ENCODE results near the gene LNX1.
A peak's percentile ranks its signal among the peaks of the same experiment; 100 is the strongest.

LNX1 gene

DNA sequence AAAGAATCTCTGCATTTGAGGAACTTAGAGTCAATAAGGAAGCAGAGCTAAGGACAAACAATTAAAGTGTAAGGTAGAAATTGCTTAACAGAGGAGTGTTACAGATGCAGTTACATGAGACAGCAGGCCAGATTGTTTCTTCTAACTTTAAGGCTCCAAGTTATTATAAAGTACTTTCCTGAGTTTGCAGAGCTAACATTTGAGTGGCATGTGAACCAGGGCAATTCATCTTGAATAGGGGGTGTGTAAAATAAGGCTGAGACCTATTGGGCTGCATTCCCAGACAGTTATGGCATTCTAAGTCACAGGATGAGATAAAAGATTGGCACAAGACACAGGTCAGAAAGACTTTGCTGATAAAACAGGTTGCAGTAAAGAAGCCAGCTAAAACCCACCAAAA lies 7.6 kb upstream of the LNX1 start:
- no peak for DNase-seq

GRCh38 chr4:53598483-53598882 lies 7.2 kb upstream of the LNX1 start:
- DNase-seq, result no peak

DNA sequence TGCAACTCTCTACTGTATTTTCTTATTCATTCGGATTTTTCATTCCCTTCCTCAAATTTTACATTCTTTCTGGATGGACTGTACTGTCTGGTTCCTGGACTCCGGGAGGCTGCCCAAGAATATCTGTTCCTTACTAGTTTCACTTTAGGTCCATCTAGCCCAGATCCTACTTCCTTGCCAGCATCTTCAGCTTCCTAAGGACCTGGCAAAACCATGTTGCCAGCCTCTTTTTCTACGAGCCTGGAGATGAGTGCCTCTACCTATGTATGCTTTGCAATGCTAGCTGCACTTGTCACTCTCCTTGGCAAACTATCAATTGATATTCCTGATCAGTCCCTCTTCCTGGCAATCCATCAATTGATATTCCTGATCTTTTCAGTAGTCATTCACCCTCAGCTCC lies 5.6 kb upstream of the LNX1 start:
- no peak for DNase-seq

- no peak for DNase-seq
These were observed 4.5 kb upstream of the LNX1 start for GRCh38 chr4:53595834-53596233.

GRCh38 chr4:53595204-53595603 lies 3.9 kb upstream of the LNX1 start:
- DNase-seq, result no peak

- no peak for DNase-seq
These were observed 2.5 kb upstream of the LNX1 start for GRCh38 chr4:53593765-53594164.

GRCh38 chr4:53592686-53593501 lies 1.6 kb upstream of the LNX1 start:
- peak; percentile 73 for DNase-seq

DNA sequence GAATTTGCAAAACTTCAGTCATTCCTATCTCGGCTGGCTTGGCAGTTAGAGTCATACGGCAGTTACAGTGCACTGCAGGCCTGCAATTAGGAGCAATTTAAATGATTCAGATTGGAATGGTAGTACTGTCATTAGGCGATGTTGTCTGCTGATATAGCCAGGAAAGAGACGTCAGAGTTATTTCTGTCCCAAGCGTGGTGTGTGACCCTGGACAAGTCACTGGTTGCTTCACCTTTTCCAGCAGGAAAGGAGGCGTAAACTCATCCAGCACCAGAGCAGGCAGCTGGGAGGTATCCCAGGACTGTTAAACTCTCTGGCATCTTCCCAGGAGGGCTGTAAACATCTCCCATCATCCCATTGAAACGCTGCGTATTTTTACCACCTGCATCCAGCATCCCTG lies 836 bp upstream of the LNX1 start:
- no peak for DNase-seq

GRCh38 chr4:53590187-53590586 lies 1.1 kb downstream of the LNX1 start:
- no peak for DNase-seq

DNA sequence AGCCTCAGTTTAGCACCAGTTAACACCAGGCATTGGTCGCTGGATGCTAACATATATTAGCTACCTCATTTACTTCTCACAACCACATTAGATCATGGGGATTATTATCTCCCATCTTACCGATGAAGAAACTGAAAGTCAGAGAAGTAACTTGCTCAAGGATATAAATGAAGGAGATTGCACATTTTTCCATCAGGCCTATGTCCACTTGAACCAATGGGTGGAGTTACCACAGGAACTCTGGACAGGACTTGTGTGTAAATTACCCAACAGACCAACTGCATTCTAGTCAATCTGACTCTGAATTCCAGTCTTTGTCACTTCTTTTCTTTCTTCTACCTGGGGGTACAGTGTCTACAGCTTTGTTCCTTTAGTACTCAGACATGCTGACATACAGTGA lies 1.8 kb downstream of the LNX1 start:
- no peak for DNase-seq

DNA sequence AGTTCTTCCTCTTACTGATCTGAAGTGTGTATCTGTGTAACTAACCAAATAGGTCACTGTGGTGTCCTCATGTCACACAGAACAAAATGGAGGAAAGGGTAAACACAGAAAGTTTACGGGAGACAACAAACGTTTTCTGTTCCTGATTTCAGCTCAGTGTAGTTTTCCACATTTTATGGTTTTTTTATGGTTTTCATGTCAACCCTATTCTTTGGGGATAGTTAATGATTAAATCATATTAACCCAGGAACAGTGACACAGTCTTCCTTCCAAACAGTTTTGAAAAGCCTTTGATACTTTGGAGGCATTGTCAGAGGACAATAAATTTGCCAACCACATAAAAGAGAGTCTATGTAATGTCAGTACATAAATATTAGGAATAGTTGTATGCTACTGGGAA lies 4.2 kb downstream of the LNX1 start:
- no peak for DNase-seq

DNA sequence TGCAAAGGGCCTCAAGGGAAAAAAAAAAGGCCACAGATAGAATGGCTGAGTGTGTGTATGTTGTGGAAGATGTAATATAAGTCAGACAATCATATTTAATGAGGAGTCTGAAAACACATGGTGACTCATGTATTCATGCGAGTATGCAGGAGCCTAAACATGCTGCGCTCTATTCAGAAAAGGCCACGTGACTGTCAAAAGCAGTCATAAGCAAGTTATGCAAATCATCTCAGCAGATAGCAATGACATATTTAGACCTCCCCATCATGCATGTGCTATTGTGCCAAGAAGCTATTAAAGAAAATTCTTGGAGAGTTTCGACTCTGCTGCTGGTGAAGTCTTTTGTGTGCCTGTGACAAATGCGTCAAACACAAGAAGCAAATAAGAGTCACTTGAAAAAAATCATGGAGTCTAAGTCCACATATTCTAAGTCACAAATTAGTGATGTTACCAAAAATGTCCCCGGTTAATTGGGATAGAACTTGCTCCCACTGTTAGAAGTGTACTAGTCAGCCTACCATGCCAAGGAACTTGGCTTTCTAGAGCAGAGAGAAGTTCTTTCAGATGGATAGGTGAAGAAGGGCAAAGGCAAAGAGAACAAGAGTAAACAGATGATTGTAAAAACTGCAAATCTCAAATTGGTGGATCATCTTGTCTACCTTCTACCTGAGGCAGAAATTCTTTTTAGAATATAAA lies 5.0 kb downstream of the LNX1 start:
- DNase-seq, result no peak

- DNase-seq, result no peak
These were observed 6.6 kb downstream of the LNX1 start for GRCh38 chr4:53584658-53585057.

- DNase-seq, result no peak
These were observed 7.8 kb downstream of the LNX1 start for GRCh38 chr4:53583513-53583912.

DNA sequence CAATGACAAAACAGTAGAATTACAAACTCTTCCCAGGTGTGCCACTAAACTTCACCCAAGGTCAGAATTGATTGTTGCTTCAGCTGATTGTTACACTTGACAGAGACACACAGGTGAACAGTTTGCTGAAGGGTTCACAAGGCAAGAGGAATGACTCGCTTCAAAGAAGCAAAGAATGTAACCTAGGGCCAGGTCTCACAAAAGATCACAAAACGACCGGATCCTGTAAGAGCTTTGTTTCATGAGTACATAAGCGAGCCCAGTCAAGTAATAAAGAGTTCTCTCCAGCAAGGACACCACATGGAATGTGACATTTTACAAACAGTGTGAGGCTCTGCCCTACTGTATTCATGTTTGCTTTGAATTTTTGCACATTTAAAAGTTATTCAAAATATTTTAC lies 9.1 kb downstream of the LNX1 start:
- DNase-seq, result no peak

DNA sequence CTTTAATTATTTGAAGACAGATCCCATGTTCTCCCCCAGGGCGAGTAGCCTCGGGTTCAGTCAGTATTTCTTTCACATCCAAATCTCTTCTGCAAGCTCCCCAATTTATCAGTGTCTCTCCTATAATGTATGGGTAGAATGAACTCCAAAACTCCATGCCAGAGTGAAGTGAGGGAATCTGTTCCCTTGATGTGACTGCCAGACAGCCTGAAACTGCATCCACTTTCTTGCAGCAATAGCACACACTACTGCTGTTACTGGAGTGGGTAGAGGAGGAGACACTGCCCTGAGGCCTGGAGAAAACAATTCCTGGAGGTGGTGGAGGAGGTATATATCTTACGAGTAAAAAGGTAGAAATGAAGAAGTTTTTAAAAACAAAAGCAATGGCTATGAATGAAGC lies 11.0 kb downstream of the LNX1 start:
- no peak for DNase-seq

DNA sequence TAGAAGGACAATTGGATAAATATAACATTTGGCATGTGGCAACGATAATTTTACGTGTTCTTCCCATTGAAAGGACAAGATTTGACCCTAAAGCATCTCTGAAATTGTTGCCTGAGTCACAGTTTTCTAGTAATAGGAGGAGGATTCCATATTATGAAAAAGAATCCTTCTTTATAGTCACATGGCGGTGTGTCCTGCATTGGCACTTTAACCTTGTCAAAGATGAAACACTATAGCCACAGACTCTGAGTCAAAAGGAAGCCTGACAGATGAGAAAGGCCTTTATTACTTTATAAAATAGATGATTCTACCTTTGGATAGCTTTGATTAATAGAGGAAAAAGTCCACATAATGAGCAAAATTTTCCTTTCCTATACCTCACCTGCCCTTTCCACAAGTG lies 11.5 kb downstream of the LNX1 start:
- DNase-seq, result no peak

GRCh38 chr4:53576676-53577372 lies 14.5 kb downstream of the LNX1 start:
- no peak for DNase-seq

- DNase-seq, result no peak
These were observed 15.1 kb downstream of the LNX1 start for GRCh38 chr4:53576071-53576617.

DNA sequence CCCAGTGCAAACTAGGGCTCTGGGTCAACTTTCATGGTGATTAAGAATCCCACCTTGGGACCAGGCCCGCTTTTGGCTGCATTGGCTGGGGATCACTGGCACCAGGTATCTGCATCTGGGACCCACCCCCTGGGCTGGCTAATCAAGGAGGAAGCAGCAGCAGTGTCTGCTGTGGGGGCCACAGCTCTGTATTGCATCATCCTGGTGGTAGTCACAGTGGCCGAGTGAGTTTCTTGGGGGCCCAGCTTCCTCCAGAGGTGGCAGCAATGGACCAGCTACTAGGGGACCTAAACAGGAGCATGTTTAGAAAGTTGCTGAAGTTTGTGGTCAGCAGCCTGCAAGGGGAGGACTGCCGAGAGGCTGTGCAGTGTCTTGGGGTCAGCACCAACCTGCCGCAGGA lies 15.7 kb downstream of the LNX1 start:
- no peak for DNase-seq

DNA sequence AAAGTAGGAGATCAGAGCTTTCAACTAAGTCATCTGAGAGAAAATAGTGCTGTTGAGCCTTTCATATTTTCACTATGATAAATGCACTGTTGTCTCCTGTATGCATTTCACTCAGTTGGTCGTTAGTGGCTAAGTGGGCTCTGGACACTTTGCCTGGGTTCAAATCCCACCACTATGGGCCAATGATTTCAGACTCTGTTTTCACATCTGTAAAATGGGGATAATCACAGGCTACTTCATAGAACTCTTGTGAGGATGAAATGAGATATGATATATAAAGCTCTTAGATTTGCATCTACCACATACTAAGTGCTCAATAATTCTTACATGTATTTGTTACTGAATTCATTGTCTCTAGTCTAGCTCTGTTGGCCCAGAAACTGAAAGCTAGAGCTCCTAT lies 16.8 kb downstream of the LNX1 start:
- DNase-seq, result no peak

DNA sequence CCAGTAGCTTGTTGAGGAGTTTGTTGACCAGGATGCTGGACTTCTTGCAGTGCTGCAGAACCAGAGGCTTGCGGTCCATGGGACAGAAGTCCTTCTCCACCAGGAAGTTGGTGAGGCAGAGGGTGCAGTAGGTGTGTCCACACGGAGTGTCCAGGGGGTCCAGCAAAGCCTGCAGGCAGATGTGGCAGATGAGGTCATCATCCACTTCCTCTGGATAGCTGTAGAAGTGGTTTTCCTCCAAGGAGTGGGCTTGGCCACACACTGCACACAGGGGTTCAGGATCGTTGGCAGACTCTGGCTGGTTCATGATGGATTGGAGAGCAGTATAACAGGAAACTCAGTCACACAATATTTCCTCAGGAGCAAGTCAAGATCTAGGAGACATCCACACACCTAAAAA lies 17.6 kb downstream of the LNX1 start:
- no peak for DNase-seq

- DNase-seq, result no peak
These were observed 18.7 kb downstream of the LNX1 start for GRCh38 chr4:53572600-53572994.

Measured in NCI-H1436 treated with DMSO at 0.1 percent for 48 hours (cell line).